Right atrium auricular region (tissue), 2 donors: ENCODE results near the gene AGO1. TPM values are rescaled to one million over a fixed set of nuclear protein-coding genes. Genes with fewer than 3 reads are reported as not detected.
"Not testable (repeated sequence)": the region's sequence is repeated elsewhere in the genome, so short reads cannot be mapped to it uniquely, and the experiment has no call there.

Experiments used
- DNase-seq: peaks from one replicate; pipeline ENCODE4 v3.0.0-alpha.2; 2019; ENCODE audit warnings: low spot score
- H3K27ac ChIP-seq, 2 donors: fragments of 200-600 bp; sonication (generic); 1 replicate in 1 of 2; 2 replicates in 1 of 2; pipeline ENCODE4 v1.5.1; 2016 to 2019
- H3K27me3 ChIP-seq, 2 donors: fragments of 200-600 bp; sonication (generic); one replicate each; pipeline versions ENCODE4 v1.5.1 to v1.6.0; 2017 to 2019
- H3K36me3 ChIP-seq: fragments of 200-600 bp; sonication (generic); one replicate; pipeline ENCODE4 v1.5.1; 2016
- H3K4me1 ChIP-seq, 2 donors: fragments of 200-600 bp; sonication (generic); one replicate each; pipeline versions ENCODE4 v1.5.1 to v1.6.0; 2017 to 2019
- H3K4me3 ChIP-seq, 2 donors: fragments of 200-600 bp; sonication (generic); 1 replicate in 1 of 2; 2 replicates in 1 of 2; pipeline ENCODE4 v1.5.1; 2017 to 2019; ENCODE audit warnings: mild to moderate bottlenecking in 1 of 2, moderate library complexity in 1 of 2
- H3K9me3 ChIP-seq, 2 donors: fragments of 200-600 bp; sonication (generic); one replicate each; pipeline ENCODE4 v1.5.1; 2019
- CTCF ChIP-seq, 2 donors: fragments of 200-600 bp; sonication (generic); IDR thresholded peaks; one replicate each; pipeline ENCODE4 v1.5.1; 2019; ENCODE audit warnings: antibody characterized with exemption in 2 of 2
- total RNA-seq, 2 donors: library from RNA; depleted of rRNA; stranded (reverse); fragments of >200 nt; gene quantifications; one replicate each; pipeline ENCODE4 v1.1.0, GENCODE V29; 2016

AGO1 gene
- total RNA-seq, 2 donors from 2014 or later: 20.3 to 22.1 TPM

DNA sequence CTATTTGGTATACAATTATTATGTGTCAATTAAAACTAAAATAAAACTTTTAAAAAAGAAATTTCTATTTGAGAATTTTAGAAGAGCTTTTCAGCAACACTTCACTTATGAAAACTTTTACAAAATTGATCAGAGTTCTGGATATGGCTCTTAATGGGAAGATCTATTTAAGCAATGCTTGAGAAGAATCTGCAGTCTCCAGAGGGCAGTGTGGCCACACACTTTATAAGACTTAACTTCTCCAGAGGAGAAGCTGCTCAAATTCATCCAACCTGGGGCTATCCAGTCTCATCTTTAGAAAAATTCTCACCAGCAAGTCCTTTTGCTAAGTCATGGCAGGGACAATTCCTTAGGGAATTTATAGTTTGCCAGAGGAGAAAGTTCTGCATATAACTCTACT lies 25.2 kb upstream of the AGO1 start:
- peaks cover 23% of the 10 kb centered on the region for H3K36me3 ChIP-seq
- no peak for DNase-seq
- peak in 1 of 2 donors; percentile 46 for TF ChIP-seq CTCF (IDR thresholded peaks at IDR 0.05)

DNA sequence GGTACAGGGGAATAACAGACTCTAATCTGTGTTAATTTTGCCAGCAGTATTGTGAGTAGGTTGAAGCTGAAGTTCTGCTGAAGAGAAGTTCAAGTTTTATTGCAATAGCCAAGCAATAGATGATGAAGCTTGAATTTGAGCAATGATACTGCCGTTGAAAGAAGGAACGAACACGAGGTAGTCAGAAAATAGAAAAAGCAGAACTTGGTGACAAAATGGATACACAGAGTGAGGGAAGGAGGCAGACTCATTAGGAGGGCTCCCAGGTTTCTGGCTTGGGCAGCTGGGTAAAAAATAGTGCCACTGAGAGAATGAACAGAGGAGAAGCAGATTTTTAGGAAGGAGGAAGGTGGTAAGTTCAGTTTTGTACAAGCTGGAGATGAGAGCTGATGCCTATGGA lies 22.3 kb upstream of the AGO1 start:
- peaks cover 0 to 11% of the 10 kb centered on the region in 2 donors for H3K4me1 ChIP-seq
- peaks cover 11% of the 10 kb centered on the region for H3K36me3 ChIP-seq
- no peak for TF ChIP-seq CTCF (IDR thresholded peaks at IDR 0.05)
- H3K27me3 ChIP-seq: no peaks in the 10 kb centered on the region
- no peak overlapping the region for H3K4me3 ChIP-seq
- no peak for DNase-seq
- H3K27ac ChIP-seq: no peak overlapping the region
- H3K9me3 ChIP-seq: no peaks in the 10 kb centered on the region

More for the DNA sequence above, 25.2 kb upstream of the AGO1 start:
- H3K4me1 ChIP-seq: no peaks in the 10 kb centered on the region
- H3K9me3 ChIP-seq: no peaks in the 10 kb centered on the region
- no peak overlapping the region for H3K27ac ChIP-seq
- H3K4me3 ChIP-seq: no peak overlapping the region
- H3K27me3 ChIP-seq: no peaks in the 10 kb centered on the region

GRCh38 chr1:35863136-35863535 lies 19.9 kb upstream of the AGO1 start:
- TF ChIP-seq CTCF (IDR thresholded peaks at IDR 0.05): no peak
- Histone ChIP-seq H3K4me3 (no peak overlapping the region), H3K36me3 (no peaks in the 10 kb centered on the region), H3K27me3 (no peaks in the 10 kb centered on the region), H3K9me3 (no peaks in the 10 kb centered on the region), H3K27ac (no peak overlapping the region), H3K4me1 (peaks cover 0 to 11% of the 10 kb centered on the region in 2 donors)
- DNase-seq: no peak

GRCh38 chr1:35863881-35864625 lies 19.0 kb upstream of the AGO1 start:
- H3K4me3 ChIP-seq: no peak overlapping the region
- H3K36me3 ChIP-seq: no peaks in the 10 kb centered on the region
- H3K9me3 ChIP-seq: no peaks in the 10 kb centered on the region
- peaks cover 0 to 11% of the 10 kb centered on the region in 2 donors for H3K4me1 ChIP-seq
- no peak overlapping the region for H3K27ac ChIP-seq
- TF ChIP-seq CTCF (IDR thresholded peaks at IDR 0.05): no peak
- H3K27me3 ChIP-seq: no peaks in the 10 kb centered on the region
- no peak for DNase-seq

DNA sequence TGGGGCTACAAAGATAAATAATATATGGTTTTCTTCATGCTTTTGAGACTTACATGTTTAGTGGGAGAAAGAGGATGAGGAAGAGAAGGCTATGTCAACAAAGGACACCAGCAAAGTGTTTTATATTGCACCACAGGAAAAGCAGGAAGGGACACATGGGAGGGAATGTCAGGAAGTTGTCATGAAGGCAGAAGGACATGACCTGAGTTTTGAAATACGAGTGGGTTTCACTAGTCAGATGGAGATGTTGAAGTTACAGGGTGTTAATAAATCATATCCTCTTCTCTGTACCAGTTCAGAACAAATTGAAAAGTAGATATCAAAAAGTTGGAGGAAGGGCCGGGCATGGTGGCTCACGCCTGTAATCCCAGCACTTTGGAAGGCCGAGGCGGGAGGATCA lies 18.2 kb upstream of the AGO1 start:
- Histone ChIP-seq H3K27ac (no peak overlapping the region), H3K9me3 (no peaks in the 10 kb centered on the region), H3K4me1 (peaks cover 0 to 11% of the 10 kb centered on the region in 2 donors), H3K27me3 (no peaks in the 10 kb centered on the region), H3K36me3 (no peaks in the 10 kb centered on the region), H3K4me3 (no peak overlapping the region)
- no peak for DNase-seq
- no peak for TF ChIP-seq CTCF (IDR thresholded peaks at IDR 0.05)

- DNase-seq: no peak
- no peaks in the 10 kb centered on the region for H3K9me3 ChIP-seq
- H3K4me3 ChIP-seq: no peak overlapping the region
- H3K36me3 ChIP-seq: no peaks in the 10 kb centered on the region
- TF ChIP-seq CTCF (IDR thresholded peaks at IDR 0.05): no peak
- H3K4me1 ChIP-seq: peaks cover 0 to 11% of the 10 kb centered on the region in 2 donors
- no peaks in the 10 kb centered on the region for H3K27me3 ChIP-seq
- H3K27ac ChIP-seq: no peak overlapping the region
Measured at GRCh38 chr1:35866991-35867390, 16.0 kb upstream of the AGO1 start.

DNA sequence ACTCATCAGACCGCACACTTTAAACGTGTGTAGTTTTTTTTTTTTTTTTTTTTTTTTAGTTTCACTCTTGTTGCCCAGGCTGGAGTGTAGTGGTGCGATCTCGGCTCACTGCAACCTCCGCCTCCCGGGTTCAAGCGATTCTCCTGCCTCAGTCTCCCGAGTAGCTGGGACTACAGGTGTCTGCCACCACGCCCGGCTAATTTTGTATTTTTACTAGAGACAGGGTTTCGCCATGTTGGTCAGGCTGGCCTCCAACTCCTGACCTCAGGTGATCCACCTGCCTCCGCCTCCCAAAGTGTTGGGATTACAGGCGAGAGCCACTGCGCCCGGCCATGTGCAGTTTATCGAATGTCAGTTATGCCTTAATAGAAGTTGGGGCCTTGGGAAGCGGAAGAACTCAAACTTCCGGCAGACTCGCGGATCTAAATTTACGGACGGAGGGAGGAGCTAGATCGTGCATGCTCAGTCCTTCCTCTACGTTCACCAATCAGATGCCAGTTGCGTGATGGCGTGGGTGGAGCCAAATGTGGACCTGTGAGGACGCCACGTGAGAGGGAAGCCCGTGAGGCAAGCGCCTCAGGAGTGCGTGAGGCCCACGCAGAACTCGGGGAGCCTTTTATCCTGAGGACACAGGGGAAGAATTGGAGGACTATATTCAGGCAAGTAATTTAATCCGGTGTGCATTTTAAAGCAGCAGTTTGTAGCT lies 13.6 kb upstream of the AGO1 start:
- H3K4me3 ChIP-seq, H3K36me3 ChIP-seq, H3K9me3 ChIP-seq, H3K4me1 ChIP-seq, H3K27ac ChIP-seq, H3K27me3 ChIP-seq: not testable (repeated sequence)
- DNase-seq: peak; percentile 32
